ENCODE data around the gene LTBP2.

- TF ChIP-seq CTCF (IDR thresholded peaks at IDR 0.05) (no peak), POLR2A (IDR thresholded peaks at IDR 0.05) (no peak)
Measured at GRCh38 chr14:74483321-74483720, 128.7 kb downstream of the LTBP2 start.
